GM23338 (cell line): Measurements from ENCODE around the gene GDF11. TPM values are rescaled to one million over a fixed set of nuclear protein-coding genes. Genes with fewer than 3 reads are reported as not detected.

Experiments used
- ATAC-seq: fragments of 200-7000 bp; cut with Tn5 transposase; 3 replicates; pipeline ENCODE4 v1.9.1; 2020
- DNase-seq: peaks from one replicate; pipeline ENCODE4 v3.0.0-alpha.2; 2015; ENCODE audit warnings: low spot score
- H2AFZ ChIP-seq: fragments of 200-600 bp; sonication (generic); 2 replicates; pipeline ENCODE4 v1.8.0; 2016; ENCODE audit warnings: antibody characterized with exemption, mild to moderate bottlenecking, moderate library complexity
- H3F3A ChIP-seq: fragments of 200-600 bp; sonication (generic); replicated peaks from 2 replicates; pipeline ENCODE4 v1.8.0; 2017; ENCODE audit warnings: antibody characterized with exemption, mixed run types, low read depth
- H3K27ac ChIP-seq: fragments of 200-600 bp; sonication (generic); 2 replicates; pipeline ENCODE4 v1.6.1; 2016; ENCODE audit warnings: low read depth
- H3K27me3 ChIP-seq: fragments of 200-600 bp; sonication (generic); 2 replicates; pipeline ENCODE4 v1.8.0; 2016; ENCODE audit warnings: mild to moderate bottlenecking, mixed run types, moderate library complexity; ENCODE audit not compliant: insufficient read depth
- H3K36me3 ChIP-seq: fragments of 200-600 bp; sonication (generic); 2 replicates; pipeline ENCODE4 v1.8.0; 2016; ENCODE audit warnings: mild to moderate bottlenecking; ENCODE audit not compliant: insufficient read depth
- H3K4me1 ChIP-seq: fragments of 200-600 bp; sonication (generic); 2 replicates; pipeline ENCODE4 v1.8.0; 2016; ENCODE audit warnings: mild to moderate bottlenecking, moderate library complexity; ENCODE audit not compliant: insufficient read depth
- H3K4me2 ChIP-seq: fragments of 200-600 bp; sonication (generic); 2 replicates; pipeline ENCODE4 v1.7.1; 2017; ENCODE audit warnings: mixed run types
- H3K4me3 ChIP-seq: fragments of 200-600 bp; sonication (generic); 2 replicates; pipeline ENCODE4 v1.6.1; 2016; ENCODE audit warnings: mixed run types
- H3K79me2 ChIP-seq: fragments of 200-600 bp; sonication (generic); replicated peaks from 2 replicates; pipeline ENCODE4 v1.8.0; 2017; ENCODE audit warnings: mild to moderate bottlenecking; ENCODE audit not compliant: insufficient read depth
- H3K9me2 ChIP-seq: fragments of 200-600 bp; sonication (generic); 2 replicates; pipeline ENCODE4 v1.8.0; 2017; ENCODE audit not compliant: insufficient read depth
- H4K20me1 ChIP-seq: fragments of 200-600 bp; sonication (generic); replicated peaks from 2 replicates; pipeline ENCODE4 v1.8.0; 2017; ENCODE audit warnings: mild to moderate bottlenecking; ENCODE audit not compliant: insufficient read depth
- H3K27ac Mint-ChIP-seq: 2 replicates; pipeline ENCODE4 v1.8.0; 2020; ENCODE audit warnings: inconsistent platforms, mild to moderate bottlenecking, moderate library complexity, mixed read lengths
- H3K27me3 Mint-ChIP-seq: 3 replicates; pipeline ENCODE4 v1.8.0; 2022; ENCODE audit warnings: low read depth, mild to moderate bottlenecking, moderate library complexity, mixed read lengths, inconsistent platforms; ENCODE audit not compliant: insufficient read depth, poor library complexity
- H3K36me3 Mint-ChIP-seq: 3 replicates; pipeline ENCODE4 v1.8.0; 2021; ENCODE audit warnings: low read depth, mild to moderate bottlenecking, inconsistent platforms, moderate library complexity, mixed read lengths
- H3K4me1 Mint-ChIP-seq: 3 replicates; pipeline ENCODE4 v1.8.0; 2020; ENCODE audit warnings: mild to moderate bottlenecking, inconsistent platforms, mixed read lengths
- H3K4me3 Mint-ChIP-seq: 3 replicates; pipeline ENCODE4 v1.8.0; 2021; ENCODE audit warnings: moderate library complexity, mild to moderate bottlenecking, inconsistent platforms, mixed read lengths
- H3K9me3 Mint-ChIP-seq: 3 replicates; pipeline ENCODE4 v1.8.0; 2020; ENCODE audit warnings: moderate library complexity, mild to moderate bottlenecking, inconsistent platforms, mixed read lengths
- CREB1 ChIP-seq: fragments of 250-450 bp; sonication (Bioruptor Pico); IDR thresholded peaks from 2 replicates; pipeline ENCODE4 v1.5.0; 2020; ENCODE audit warnings: low read depth, mild to moderate bottlenecking, moderate library complexity
- EZH2 ChIP-seq: fragments of 200-600 bp; sonication (generic); IDR thresholded peaks from one replicate; pipeline ENCODE4 v1.8.0; 2017; ENCODE audit warnings: antibody characterized with exemption, mild to moderate bottlenecking, low read depth; ENCODE audit not compliant: unreplicated experiment
- EZH2phosphoT487 ChIP-seq: fragments of 200-600 bp; sonication (generic); IDR thresholded peaks from one replicate; pipeline ENCODE4 v1.8.1; 2018; ENCODE audit warnings: antibody characterized with exemption; ENCODE audit not compliant: unreplicated experiment
- JUNB ChIP-seq: IDR thresholded peaks from one replicate; pipeline ENCODE4 v1.6.1; 2016; ENCODE audit warnings: antibody characterized with exemption; ENCODE audit not compliant: unreplicated experiment
- NANOG ChIP-seq: IDR thresholded peaks from 2 replicates; pipeline ENCODE4 v1.6.1; 2016; ENCODE audit warnings: antibody characterized with exemption, borderline replicate concordance
- POLR2AphosphoS5 ChIP-seq: IDR thresholded peaks from 2 replicates; pipeline ENCODE4 v1.6.1; 2016; ENCODE audit warnings: antibody characterized with exemption, low read depth
- STAT1 ChIP-seq: IDR thresholded peaks from one replicate; pipeline ENCODE4 v1.6.1; 2016; ENCODE audit warnings: antibody characterized with exemption; ENCODE audit not compliant: unreplicated experiment
- ZNF114 ChIP-seq: fragments of 250-450 bp; sonication (Bioruptor Pico); IDR thresholded peaks from 2 replicates; pipeline ENCODE4 v1.5.0; 2020; ENCODE audit warnings: mild to moderate bottlenecking, moderate library complexity
- ZNF331 ChIP-seq: fragments of 250-450 bp; sonication (Bioruptor Pico); IDR thresholded peaks from 2 replicates; pipeline ENCODE4 v1.5.0; 2020; ENCODE audit warnings: low read depth, mild to moderate bottlenecking, moderate library complexity
- polyA plus RNA-seq: library from polyadenylated mRNA; unstranded; fragments of >200 nt; fragmentation: Nextera tagmentation; extraction: Ambion mirVana; gene quantifications from 2 replicates; pipeline ENCODE4 v1.2.1, GENCODE V29; 2016
- total RNA-seq: library from RNA; depleted of rRNA; stranded (reverse); fragments of >200 nt; shearing (Covaris generic); gene quantifications from 2 replicates; pipeline ENCODE4 v1.2.3, GENCODE V29; 2014
- TF ChIP-seq, protein P1 (sequence below): IDR thresholded peaks from one replicate; pipeline ENCODE4 v1.6.1; 2018; ENCODE audit warnings: antibody characterized with exemption; ENCODE audit not compliant: unreplicated experiment
- TF ChIP-seq, protein P2 (sequence below): fragments of 250-450 bp; sonication (Bioruptor Pico); IDR thresholded peaks from 2 replicates; pipeline ENCODE4 v1.5.0; 2020; ENCODE audit warnings: mild to moderate bottlenecking, moderate library complexity
- TF ChIP-seq, protein P3 (sequence below), 2 experiments: fragments of 200-600 bp in 1 of 2; sonication (generic) in 1 of 2; conservative IDR thresholded peaks; 2 replicates each; pipeline versions ENCODE4 v1.5.1 to v1.6.1; 2016 to 2017; ENCODE audit warnings: antibody characterized with exemption in 2 of 2, low read depth in 2 of 2, mild to moderate bottlenecking in 2 of 2, moderate library complexity in 1 of 2
- TF ChIP-seq, protein P4 (sequence below): IDR thresholded peaks from 2 replicates; pipeline ENCODE4 v1.6.1; 2016; ENCODE audit warnings: antibody characterized with exemption

The GDF11 gene
- total and polyA plus RNA-seq, 2 experiments from 2014 or later = 3.7 to 12.5 TPM

DNA sequence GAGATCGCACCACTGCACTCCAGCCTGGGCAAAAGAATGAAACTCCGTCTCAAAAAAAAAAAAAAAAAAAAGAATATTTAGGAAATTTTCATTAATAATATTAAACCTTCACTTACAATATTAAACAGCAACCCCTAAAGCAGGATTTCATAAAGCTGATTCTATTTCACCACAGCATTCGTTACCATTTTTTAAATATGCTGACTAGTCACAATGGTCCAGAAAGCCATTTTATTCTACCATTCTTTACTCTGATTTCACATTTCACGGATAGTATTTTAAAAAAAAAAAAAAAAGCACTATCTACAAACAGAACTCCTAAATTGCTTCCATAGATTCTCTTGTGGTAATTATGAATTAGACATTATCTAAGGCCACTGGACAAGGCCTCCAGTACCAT, 47.0 kb downstream of the GDF11 start:
- H4K20me1 ChIP-seq = peaks cover 11% of the 10 kb centered on the region; the same call in 1 of the 2 replicates
- H3K36me3 ChIP-seq = peaks cover 64% of the 10 kb centered on the region
- no peak overlapping the region for H3K4me2 ChIP-seq
- H3K27ac Mint-ChIP-seq = no peak overlapping the region
- DNase-seq (no peak), ATAC-seq (no peak)
- no peaks in the 10 kb centered on the region for H3K27me3 ChIP-seq
- no peak overlapping the region for H3K4me3 ChIP-seq
- H3K9me3 Mint-ChIP-seq = no peaks in the 10 kb centered on the region
- 0 out of 2 replicates have a peak, but pooled peaks cover 11% of the 10 kb centered on the region for H3K79me2 ChIP-seq
- TF ChIP-seq, protein P1, sequence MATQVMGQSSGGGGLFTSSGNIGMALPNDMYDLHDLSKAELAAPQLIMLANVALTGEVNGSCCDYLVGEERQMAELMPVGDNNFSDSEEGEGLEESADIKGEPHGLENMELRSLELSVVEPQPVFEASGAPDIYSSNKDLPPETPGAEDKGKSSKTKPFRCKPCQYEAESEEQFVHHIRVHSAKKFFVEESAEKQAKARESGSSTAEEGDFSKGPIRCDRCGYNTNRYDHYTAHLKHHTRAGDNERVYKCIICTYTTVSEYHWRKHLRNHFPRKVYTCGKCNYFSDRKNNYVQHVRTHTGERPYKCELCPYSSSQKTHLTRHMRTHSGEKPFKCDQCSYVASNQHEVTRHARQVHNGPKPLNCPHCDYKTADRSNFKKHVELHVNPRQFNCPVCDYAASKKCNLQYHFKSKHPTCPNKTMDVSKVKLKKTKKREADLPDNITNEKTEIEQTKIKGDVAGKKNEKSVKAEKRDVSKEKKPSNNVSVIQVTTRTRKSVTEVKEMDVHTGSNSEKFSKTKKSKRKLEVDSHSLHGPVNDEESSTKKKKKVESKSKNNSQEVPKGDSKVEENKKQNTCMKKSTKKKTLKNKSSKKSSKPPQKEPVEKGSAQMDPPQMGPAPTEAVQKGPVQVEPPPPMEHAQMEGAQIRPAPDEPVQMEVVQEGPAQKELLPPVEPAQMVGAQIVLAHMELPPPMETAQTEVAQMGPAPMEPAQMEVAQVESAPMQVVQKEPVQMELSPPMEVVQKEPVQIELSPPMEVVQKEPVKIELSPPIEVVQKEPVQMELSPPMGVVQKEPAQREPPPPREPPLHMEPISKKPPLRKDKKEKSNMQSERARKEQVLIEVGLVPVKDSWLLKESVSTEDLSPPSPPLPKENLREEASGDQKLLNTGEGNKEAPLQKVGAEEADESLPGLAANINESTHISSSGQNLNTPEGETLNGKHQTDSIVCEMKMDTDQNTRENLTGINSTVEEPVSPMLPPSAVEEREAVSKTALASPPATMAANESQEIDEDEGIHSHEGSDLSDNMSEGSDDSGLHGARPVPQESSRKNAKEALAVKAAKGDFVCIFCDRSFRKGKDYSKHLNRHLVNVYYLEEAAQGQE = no peak
- TF ChIP-seq POLR2AphosphoS5 (no peak), CREB1 (no peak), ZNF331 (no peak), JUNB (no peak), EZH2phosphoT487 (no peak), STAT1 (no peak), ZNF114 (CRISPR knock-in tag) (no peak), NANOG (no peak), EZH2 (no peak)
- TF ChIP-seq, protein P2, sequence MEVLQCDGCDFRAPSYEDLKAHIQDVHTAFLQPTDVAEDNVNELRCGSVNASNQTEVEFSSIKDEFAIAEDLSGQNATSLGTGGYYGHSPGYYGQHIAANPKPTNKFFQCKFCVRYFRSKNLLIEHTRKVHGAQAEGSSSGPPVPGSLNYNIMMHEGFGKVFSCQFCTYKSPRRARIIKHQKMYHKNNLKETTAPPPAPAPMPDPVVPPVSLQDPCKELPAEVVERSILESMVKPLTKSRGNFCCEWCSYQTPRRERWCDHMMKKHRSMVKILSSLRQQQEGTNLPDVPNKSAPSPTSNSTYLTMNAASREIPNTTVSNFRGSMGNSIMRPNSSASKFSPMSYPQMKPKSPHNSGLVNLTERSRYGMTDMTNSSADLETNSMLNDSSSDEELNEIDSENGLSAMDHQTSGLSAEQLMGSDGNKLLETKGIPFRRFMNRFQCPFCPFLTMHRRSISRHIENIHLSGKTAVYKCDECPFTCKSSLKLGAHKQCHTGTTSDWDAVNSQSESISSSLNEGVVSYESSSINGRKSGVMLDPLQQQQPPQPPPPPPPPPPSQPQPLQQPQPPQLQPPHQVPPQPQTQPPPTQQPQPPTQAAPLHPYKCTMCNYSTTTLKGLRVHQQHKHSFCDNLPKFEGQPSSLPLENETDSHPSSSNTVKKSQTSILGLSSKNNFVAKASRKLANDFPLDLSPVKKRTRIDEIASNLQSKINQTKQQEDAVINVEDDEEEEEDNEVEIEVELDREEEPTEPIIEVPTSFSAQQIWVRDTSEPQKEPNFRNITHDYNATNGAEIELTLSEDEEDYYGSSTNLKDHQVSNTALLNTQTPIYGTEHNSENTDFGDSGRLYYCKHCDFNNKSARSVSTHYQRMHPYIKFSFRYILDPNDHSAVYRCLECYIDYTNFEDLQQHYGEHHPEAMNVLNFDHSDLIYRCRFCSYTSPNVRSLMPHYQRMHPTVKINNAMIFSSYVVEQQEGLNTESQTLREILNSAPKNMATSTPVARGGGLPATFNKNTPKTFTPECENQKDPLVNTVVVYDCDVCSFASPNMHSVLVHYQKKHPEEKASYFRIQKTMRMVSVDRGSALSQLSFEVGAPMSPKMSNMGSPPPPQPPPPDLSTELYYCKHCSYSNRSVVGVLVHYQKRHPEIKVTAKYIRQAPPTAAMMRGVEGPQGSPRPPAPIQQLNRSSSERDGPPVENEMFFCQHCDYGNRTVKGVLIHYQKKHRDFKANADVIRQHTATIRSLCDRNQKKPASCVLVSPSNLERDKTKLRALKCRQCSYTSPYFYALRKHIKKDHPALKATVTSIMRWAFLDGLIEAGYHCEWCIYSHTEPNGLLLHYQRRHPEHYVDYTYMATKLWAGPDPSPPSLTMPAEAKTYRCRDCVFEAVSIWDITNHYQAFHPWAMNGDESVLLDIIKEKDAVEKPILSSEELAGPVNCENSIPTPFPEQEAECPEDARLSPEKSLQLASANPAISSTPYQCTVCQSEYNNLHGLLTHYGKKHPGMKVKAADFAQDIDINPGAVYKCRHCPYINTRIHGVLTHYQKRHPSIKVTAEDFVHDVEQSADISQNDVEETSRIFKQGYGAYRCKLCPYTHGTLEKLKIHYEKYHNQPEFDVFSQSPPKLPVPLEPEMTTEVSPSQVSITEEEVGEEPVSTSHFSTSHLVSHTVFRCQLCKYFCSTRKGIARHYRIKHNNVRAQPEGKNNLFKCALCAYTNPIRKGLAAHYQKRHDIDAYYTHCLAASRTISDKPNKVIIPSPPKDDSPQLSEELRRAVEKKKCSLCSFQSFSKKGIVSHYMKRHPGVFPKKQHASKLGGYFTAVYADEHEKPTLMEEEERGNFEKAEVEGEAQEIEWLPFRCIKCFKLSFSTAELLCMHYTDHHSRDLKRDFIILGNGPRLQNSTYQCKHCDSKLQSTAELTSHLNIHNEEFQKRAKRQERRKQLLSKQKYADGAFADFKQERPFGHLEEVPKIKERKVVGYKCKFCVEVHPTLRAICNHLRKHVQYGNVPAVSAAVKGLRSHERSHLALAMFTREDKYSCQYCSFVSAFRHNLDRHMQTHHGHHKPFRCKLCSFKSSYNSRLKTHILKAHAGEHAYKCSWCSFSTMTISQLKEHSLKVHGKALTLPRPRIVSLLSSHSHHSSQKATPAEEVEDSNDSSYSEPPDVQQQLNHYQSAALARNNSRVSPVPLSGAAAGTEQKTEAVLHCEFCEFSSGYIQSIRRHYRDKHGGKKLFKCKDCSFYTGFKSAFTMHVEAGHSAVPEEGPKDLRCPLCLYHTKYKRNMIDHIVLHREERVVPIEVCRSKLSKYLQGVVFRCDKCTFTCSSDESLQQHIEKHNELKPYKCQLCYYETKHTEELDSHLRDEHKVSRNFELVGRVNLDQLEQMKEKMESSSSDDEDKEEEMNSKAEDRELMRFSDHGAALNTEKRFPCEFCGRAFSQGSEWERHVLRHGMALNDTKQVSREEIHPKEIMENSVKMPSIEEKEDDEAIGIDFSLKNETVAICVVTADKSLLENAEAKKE = no peak
- TF ChIP-seq, protein P3, sequence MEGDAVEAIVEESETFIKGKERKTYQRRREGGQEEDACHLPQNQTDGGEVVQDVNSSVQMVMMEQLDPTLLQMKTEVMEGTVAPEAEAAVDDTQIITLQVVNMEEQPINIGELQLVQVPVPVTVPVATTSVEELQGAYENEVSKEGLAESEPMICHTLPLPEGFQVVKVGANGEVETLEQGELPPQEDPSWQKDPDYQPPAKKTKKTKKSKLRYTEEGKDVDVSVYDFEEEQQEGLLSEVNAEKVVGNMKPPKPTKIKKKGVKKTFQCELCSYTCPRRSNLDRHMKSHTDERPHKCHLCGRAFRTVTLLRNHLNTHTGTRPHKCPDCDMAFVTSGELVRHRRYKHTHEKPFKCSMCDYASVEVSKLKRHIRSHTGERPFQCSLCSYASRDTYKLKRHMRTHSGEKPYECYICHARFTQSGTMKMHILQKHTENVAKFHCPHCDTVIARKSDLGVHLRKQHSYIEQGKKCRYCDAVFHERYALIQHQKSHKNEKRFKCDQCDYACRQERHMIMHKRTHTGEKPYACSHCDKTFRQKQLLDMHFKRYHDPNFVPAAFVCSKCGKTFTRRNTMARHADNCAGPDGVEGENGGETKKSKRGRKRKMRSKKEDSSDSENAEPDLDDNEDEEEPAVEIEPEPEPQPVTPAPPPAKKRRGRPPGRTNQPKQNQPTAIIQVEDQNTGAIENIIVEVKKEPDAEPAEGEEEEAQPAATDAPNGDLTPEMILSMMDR (conservative IDR thresholded peaks at IDR 0.05; ENCODE audit: low read depth in 2 of 2) = no peak
- TF ChIP-seq, protein P4, sequence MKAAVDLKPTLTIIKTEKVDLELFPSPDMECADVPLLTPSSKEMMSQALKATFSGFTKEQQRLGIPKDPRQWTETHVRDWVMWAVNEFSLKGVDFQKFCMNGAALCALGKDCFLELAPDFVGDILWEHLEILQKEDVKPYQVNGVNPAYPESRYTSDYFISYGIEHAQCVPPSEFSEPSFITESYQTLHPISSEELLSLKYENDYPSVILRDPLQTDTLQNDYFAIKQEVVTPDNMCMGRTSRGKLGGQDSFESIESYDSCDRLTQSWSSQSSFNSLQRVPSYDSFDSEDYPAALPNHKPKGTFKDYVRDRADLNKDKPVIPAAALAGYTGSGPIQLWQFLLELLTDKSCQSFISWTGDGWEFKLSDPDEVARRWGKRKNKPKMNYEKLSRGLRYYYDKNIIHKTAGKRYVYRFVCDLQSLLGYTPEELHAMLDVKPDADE = no peak
- no peak overlapping the region for H2AFZ ChIP-seq
- H3F3A ChIP-seq = 0 out of 2 replicates have a peak, but pooled peaks cover 8% of the 10 kb centered on the region
- H3K27ac ChIP-seq = no peak overlapping the region
- no peaks in the 10 kb centered on the region for H3K4me1 ChIP-seq
- H3K27me3 Mint-ChIP-seq = no peaks in the 10 kb centered on the region
- H3K4me1 Mint-ChIP-seq = no peaks in the 10 kb centered on the region
- H3K36me3 Mint-ChIP-seq = peaks cover 87% of the 10 kb centered on the region
- no peaks in the 10 kb centered on the region for H3K9me2 ChIP-seq
- H3K4me3 Mint-ChIP-seq = no peak overlapping the region
